Karpas-422 (cell line): Measurements from ENCODE around the gene DLGAP1. TPM values are rescaled to one million over a fixed set of nuclear protein-coding genes. Genes with fewer than 3 reads are reported as not detected.

Source experiments
- DNase-seq: peaks from one replicate; pipeline ENCODE4 v3.0.0-alpha.2; 2015
- H2AFZ ChIP-seq: fragments of 200-600 bp; sonication (generic); 2 replicates; pipeline ENCODE4 v1.6.1; 2014; ENCODE audit warnings: antibody characterized with exemption, low read length, mixed read lengths
- H3K27ac ChIP-seq: fragments of 200-600 bp; sonication (generic); 2 replicates; pipeline ENCODE4 v1.5.1; 2014; ENCODE audit warnings: mild to moderate bottlenecking, low read length, moderate library complexity
- H3K27me3 ChIP-seq: fragments of 200-600 bp; sonication (generic); 2 replicates; pipeline ENCODE4 v1.6.1; 2014; ENCODE audit warnings: low read length, mixed read lengths
- H3K36me3 ChIP-seq: fragments of 200-600 bp; sonication (generic); 2 replicates; pipeline ENCODE4 v1.6.1; 2014; ENCODE audit warnings: low read length, mixed read lengths; ENCODE audit not compliant: insufficient read depth
- H3K4me1 ChIP-seq: fragments of 200-600 bp; sonication (generic); 2 replicates; pipeline ENCODE4 v1.6.1; 2014; ENCODE audit warnings: mild to moderate bottlenecking, low read length, mixed read lengths
- H3K4me2 ChIP-seq: fragments of 200-600 bp; sonication (generic); 2 replicates; pipeline ENCODE4 v1.6.1; 2014; ENCODE audit warnings: low read length, low read depth, mild to moderate bottlenecking; ENCODE audit not compliant: poor library complexity, severe bottlenecking
- H3K4me3 ChIP-seq: fragments of 200-600 bp; sonication (generic); 2 replicates; pipeline ENCODE4 v1.5.1; 2014; ENCODE audit warnings: mild to moderate bottlenecking, antibody characterized with exemption, low read length, mixed read lengths
- H3K79me2 ChIP-seq: fragments of 200-600 bp; sonication (generic); 2 replicates; pipeline ENCODE4 v1.6.1; 2014; ENCODE audit warnings: mild to moderate bottlenecking, low read length, mixed read lengths
- H3K9ac ChIP-seq: fragments of 200-600 bp; sonication (generic); 2 replicates; pipeline ENCODE4 v1.6.0; 2014; ENCODE audit warnings: low read length
- H3K9me2 ChIP-seq: fragments of 200-600 bp; sonication (generic), shearing (Covaris generic); replicated peaks from 2 replicates; pipeline ENCODE4 v1.6.0; 2014; ENCODE audit warnings: mild to moderate bottlenecking, low read length, moderate library complexity; ENCODE audit not compliant: insufficient read depth
- H3K9me3 ChIP-seq: fragments of 300-700, 200-600 bp; sonication (generic); 2 replicates; pipeline ENCODE4 v1.6.1; 2014; ENCODE audit warnings: low read length, mixed read lengths
- H4K20me1 ChIP-seq: fragments of 200-600 bp; sonication (generic); 2 replicates; pipeline ENCODE4 v1.6.1; 2014; ENCODE audit warnings: mild to moderate bottlenecking, antibody characterized with exemption, low read length, low read depth; ENCODE audit not compliant: insufficient read depth
- total RNA-seq: library from RNA; depleted of rRNA; stranded (reverse); fragments of >200 nt; shearing (Covaris generic); gene quantifications from 2 replicates; pipeline ENCODE4 v1.2.3, GENCODE V29; 2014; ENCODE audit warnings: low replicate concordance

DLGAP1 gene
- total RNA-seq, 1 experiment from 2014 or later: 8.8 TPM

DNA sequence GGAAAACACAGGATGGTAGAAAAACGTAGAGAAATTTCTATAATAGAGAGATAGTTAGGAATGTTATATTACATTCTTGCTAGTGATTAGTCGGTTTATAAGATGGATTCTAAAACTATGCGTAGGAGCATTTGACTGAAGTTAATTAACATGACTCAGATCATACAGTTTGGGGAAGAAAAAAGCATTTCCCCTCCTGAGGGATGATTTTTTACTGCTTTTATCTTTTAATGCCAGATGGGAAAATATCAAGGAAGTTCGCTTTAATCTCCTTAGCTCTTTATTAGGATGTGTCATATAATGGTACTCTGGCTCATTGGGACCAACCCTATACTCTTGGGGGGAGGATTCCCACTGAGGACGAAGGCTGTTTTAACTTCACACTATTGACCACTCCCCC lies 503.1 kb downstream of the DLGAP1 start:
- H3K4me2 ChIP-seq: no peak overlapping the region
- no peak overlapping the region for H3K4me3 ChIP-seq
- H3K9me2 ChIP-seq: no peaks in the 10 kb centered on the region
- H4K20me1 ChIP-seq: no peaks in the 10 kb centered on the region
- no peaks in the 10 kb centered on the region for H3K4me1 ChIP-seq
- no peak overlapping the region for H3K27ac ChIP-seq
- DNase-seq: no peak
- H2AFZ ChIP-seq: no peak overlapping the region
- H3K27me3 ChIP-seq: no peaks in the 10 kb centered on the region
- H3K9ac ChIP-seq: no peak overlapping the region
- no peaks in the 10 kb centered on the region for H3K36me3 ChIP-seq
- H3K79me2 ChIP-seq: no peaks in the 10 kb centered on the region
- H3K9me3 ChIP-seq: no peaks in the 10 kb centered on the region

GRCh38 chr18:3950668-3951404 lies 504.3 kb downstream of the DLGAP1 start:
- H3K36me3 ChIP-seq: no peaks in the 10 kb centered on the region
- no peaks in the 10 kb centered on the region for H4K20me1 ChIP-seq
- H3K4me3 ChIP-seq: no peak overlapping the region
- no peak overlapping the region for H3K4me2 ChIP-seq
- no peaks in the 10 kb centered on the region for H3K27me3 ChIP-seq
- H3K9me3 ChIP-seq: no peaks in the 10 kb centered on the region
- no peak overlapping the region for H3K9ac ChIP-seq
- no peaks in the 10 kb centered on the region for H3K4me1 ChIP-seq
- no peak overlapping the region for H3K27ac ChIP-seq
- no peak for DNase-seq
- no peaks in the 10 kb centered on the region for H3K79me2 ChIP-seq
- no peak overlapping the region for H2AFZ ChIP-seq
- H3K9me2 ChIP-seq: no peaks in the 10 kb centered on the region

DNA sequence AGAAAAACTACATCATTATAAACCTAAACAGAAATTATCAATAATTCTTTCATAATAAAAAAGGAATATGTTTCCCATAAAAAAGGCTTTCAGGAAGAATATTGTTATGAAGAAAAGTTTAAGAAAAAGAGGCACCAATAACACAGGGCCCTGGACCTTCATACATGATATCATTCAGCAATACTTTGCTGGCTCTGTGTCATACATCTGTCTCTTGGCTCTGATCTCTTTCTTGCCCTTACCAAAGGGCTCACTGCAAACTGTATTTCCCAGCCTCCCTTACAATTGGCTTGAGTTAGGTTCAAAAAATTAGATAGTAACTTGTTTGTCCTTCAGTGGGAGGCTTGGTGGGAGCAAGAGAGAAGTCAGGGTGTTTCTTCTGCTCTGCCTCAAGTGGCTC lies 506.1 kb downstream of the DLGAP1 start:
- H3K27me3 ChIP-seq: no peaks in the 10 kb centered on the region
- no peak overlapping the region for H3K9ac ChIP-seq
- H3K79me2 ChIP-seq: no peaks in the 10 kb centered on the region
- H3K9me3 ChIP-seq: no peaks in the 10 kb centered on the region
- DNase-seq: no peak
- no peaks in the 10 kb centered on the region for H3K4me1 ChIP-seq
- no peak overlapping the region for H3K4me2 ChIP-seq
- H3K36me3 ChIP-seq: no peaks in the 10 kb centered on the region
- H3K4me3 ChIP-seq: no peak overlapping the region
- no peak overlapping the region for H3K27ac ChIP-seq
- no peak overlapping the region for H2AFZ ChIP-seq
- H4K20me1 ChIP-seq: no peaks in the 10 kb centered on the region
- no peaks in the 10 kb centered on the region for H3K9me2 ChIP-seq

GRCh38 chr18:3947383-3947782 lies 507.7 kb downstream of the DLGAP1 start:
- no peak overlapping the region for H2AFZ ChIP-seq
- no peaks in the 10 kb centered on the region for H3K79me2 ChIP-seq
- H3K9ac ChIP-seq: no peak overlapping the region
- H4K20me1 ChIP-seq: no peaks in the 10 kb centered on the region
- no peaks in the 10 kb centered on the region for H3K4me1 ChIP-seq
- no peaks in the 10 kb centered on the region for H3K9me3 ChIP-seq
- H3K4me2 ChIP-seq: no peak overlapping the region
- no peaks in the 10 kb centered on the region for H3K36me3 ChIP-seq
- no peaks in the 10 kb centered on the region for H3K27me3 ChIP-seq
- H3K27ac ChIP-seq: no peak overlapping the region
- no peaks in the 10 kb centered on the region for H3K9me2 ChIP-seq
- DNase-seq: no peak
- H3K4me3 ChIP-seq: no peak overlapping the region

DNA sequence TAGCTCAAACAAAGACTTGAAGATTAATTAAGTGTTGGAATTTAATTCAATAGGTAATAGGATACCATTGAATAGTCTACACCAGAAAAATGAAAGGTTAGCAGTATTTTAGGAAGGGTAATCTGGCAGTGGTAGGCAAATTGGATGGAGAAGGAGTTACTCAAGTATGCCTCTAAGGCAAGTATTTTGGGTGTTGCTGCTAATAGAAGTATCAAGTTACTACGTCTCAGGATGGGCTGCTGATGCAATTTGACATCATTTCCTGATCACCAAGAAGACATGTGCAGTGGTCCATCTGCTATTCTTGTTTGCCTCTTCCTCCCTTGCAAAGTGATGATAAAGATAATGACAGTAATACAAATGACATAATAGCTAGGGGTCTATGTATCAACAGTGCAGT lies 519.8 kb downstream of the DLGAP1 start:
- Histone ChIP-seq H2AFZ (no peak overlapping the region), H3K79me2 (no peaks in the 10 kb centered on the region), H3K27ac (peak overlapping the region; percentile 46; the same call in 1 of the 2 replicates), H3K9me3 (no peaks in the 10 kb centered on the region), H3K4me1 (peaks cover 47% of the 10 kb centered on the region), H3K9me2 (no peaks in the 10 kb centered on the region), H3K27me3 (no peaks in the 10 kb centered on the region), H3K9ac (no peak overlapping the region; the same call in 1 of the 2 replicates), H3K4me2 (peak overlapping the region; percentile 34), H3K36me3 (no peaks in the 10 kb centered on the region), H4K20me1 (no peaks in the 10 kb centered on the region), H3K4me3 (no peak overlapping the region)
- peak; percentile 74 for DNase-seq

DNA sequence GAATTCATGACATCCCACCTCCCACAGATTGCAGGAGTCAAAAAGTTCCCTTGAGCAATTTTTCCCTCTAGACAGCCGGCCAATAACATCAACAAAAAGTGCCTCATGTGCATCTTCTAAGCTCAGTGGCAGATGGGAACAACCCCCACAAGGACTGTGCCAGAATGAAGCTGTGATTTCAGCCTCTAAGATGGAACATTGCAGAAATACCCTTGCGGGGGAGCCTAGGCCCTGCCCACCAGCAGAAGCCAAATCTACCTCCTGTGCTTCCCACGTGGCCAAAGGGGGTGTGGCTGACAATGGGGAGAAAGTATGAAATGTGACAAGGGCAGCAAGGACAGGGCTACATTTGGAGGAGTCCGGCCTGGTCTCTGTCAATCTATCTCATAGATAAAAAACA lies 522.8 kb downstream of the DLGAP1 start:
- Histone ChIP-seq H3K27ac (no peak overlapping the region), H3K27me3 (no peaks in the 10 kb centered on the region), H3K9me3 (no peaks in the 10 kb centered on the region), H3K36me3 (no peaks in the 10 kb centered on the region), H3K4me1 (peaks cover 51% of the 10 kb centered on the region), H3K9ac (no peak overlapping the region), H3K9me2 (no peaks in the 10 kb centered on the region), H3K79me2 (no peaks in the 10 kb centered on the region), H4K20me1 (no peaks in the 10 kb centered on the region), H2AFZ (no peak overlapping the region), H3K4me2 (no peak overlapping the region), H3K4me3 (no peak overlapping the region)
- no peak for DNase-seq

DNA sequence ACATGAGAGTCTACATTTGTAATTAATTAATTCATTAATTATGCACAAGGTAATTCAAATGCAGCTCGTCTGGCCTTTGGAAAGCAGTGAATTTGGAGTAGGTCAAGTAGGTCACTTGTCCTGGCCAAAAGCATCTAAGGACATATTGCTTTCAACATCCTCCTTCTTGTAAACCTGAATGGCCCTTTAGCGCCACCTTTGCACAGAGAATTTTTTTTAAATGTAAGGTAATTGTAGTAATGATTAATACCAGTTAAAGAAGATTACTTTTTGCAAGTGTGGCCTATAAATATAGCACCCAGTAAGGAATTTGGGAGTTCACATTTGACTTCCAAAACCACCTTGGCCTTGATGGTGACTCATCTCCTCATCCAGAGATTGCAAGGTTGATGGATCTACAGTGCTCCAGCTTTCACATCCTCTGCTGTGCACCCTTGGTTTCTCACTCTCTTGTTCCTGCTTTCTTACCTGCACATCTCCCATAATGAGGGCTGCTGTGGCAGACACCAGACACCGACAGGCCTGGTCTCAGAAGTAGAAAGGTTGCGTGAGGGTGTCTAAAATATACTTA lies 523.5 kb downstream of the DLGAP1 start:
- no peak overlapping the region for H2AFZ ChIP-seq
- H3K9me2 ChIP-seq: no peaks in the 10 kb centered on the region
- no peaks in the 10 kb centered on the region for H3K79me2 ChIP-seq
- no peaks in the 10 kb centered on the region for H3K9me3 ChIP-seq
- no peak overlapping the region for H3K4me3 ChIP-seq
- no peak overlapping the region for H3K9ac ChIP-seq
- no peak overlapping the region for H3K4me2 ChIP-seq
- H3K36me3 ChIP-seq: no peaks in the 10 kb centered on the region
- peaks cover 48% of the 10 kb centered on the region for H3K4me1 ChIP-seq
- H4K20me1 ChIP-seq: no peaks in the 10 kb centered on the region
- no peaks in the 10 kb centered on the region for H3K27me3 ChIP-seq
- DNase-seq: no peak
- H3K27ac ChIP-seq: no peak overlapping the region

DNA sequence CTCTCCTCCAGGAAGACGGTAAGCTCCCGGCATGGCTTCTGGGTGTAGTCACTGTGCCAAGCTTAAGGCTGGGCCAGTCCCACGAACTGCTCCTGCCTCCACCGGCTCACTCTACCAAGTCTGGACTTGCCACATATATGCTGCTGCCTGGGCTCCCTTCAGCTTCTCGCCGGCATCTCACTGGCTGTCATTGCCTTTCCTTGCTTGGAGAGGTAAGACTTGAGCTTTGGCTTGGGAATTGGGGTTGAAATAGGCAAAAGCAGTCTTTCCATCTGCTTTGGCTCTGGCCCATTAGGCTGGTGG lies 524.1 kb downstream of the DLGAP1 start:
- no peak for DNase-seq
- no peaks in the 10 kb centered on the region for H3K9me3 ChIP-seq

More for the DNA sequence above, 524.1 kb downstream of the DLGAP1 start:
- no peaks in the 10 kb centered on the region for H4K20me1 ChIP-seq
- H3K27ac ChIP-seq: no peak overlapping the region
- no peak overlapping the region for H3K9ac ChIP-seq
- H3K79me2 ChIP-seq: no peaks in the 10 kb centered on the region
- no peaks in the 10 kb centered on the region for H3K27me3 ChIP-seq
- no peak overlapping the region for H3K4me2 ChIP-seq
- H3K36me3 ChIP-seq: no peaks in the 10 kb centered on the region
- H2AFZ ChIP-seq: no peak overlapping the region
- no peaks in the 10 kb centered on the region for H3K9me2 ChIP-seq
- no peak overlapping the region for H3K4me3 ChIP-seq
- H3K4me1 ChIP-seq: peaks cover 42% of the 10 kb centered on the region
